ENCODE data around the gene GPATCH2L.

DNA sequence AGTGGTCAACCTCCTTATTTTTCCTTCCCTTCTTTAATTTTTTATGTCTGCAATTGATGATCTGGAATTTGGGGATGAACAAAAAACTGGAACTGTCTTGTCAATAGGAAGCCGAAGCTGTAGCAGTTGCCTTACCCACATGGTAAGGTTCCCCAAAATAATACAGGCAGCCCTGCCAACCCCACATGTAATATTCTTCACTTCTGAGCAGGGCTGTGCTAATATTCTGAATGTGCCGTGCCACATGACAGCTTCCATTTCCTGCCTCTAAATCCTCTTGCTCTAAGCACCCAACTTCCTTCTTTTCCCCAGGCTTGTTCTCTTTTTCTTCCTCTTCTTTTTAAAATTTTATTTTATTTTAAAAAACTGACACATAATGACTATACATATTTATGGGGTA lies 39.6 kb downstream of the GPATCH2L start:
- TF ChIP-seq, protein P1, sequence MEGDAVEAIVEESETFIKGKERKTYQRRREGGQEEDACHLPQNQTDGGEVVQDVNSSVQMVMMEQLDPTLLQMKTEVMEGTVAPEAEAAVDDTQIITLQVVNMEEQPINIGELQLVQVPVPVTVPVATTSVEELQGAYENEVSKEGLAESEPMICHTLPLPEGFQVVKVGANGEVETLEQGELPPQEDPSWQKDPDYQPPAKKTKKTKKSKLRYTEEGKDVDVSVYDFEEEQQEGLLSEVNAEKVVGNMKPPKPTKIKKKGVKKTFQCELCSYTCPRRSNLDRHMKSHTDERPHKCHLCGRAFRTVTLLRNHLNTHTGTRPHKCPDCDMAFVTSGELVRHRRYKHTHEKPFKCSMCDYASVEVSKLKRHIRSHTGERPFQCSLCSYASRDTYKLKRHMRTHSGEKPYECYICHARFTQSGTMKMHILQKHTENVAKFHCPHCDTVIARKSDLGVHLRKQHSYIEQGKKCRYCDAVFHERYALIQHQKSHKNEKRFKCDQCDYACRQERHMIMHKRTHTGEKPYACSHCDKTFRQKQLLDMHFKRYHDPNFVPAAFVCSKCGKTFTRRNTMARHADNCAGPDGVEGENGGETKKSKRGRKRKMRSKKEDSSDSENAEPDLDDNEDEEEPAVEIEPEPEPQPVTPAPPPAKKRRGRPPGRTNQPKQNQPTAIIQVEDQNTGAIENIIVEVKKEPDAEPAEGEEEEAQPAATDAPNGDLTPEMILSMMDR (optimal IDR thresholded peaks at IDR 0.05 in 1 of 3, IDR thresholded peaks at IDR 0.05 in 1 of 3, conservative IDR thresholded peaks at IDR 0.05 in 1 of 3; ENCODE audit: extremely low read depth in 1 of 3, insufficient read depth in 2 of 3, low read length in 3 of 3), result no peak
- no peak for TF ChIP-seq EZH2 (IDR thresholded peaks at IDR 0.05; ENCODE audit: low read length)
